HG02678 (cell line): ENCODE results near the gene P2RY8.

ENCODE experiments used
- ATAC-seq: cut with Tn5 transposase; IDR thresholded peaks from one replicate; pipeline ENCODE4 v1.9.1; 2021; ENCODE audit warnings: mild to moderate bottlenecking, moderate library complexity; ENCODE audit not compliant: unreplicated experiment

The P2RY8 gene

DNA sequence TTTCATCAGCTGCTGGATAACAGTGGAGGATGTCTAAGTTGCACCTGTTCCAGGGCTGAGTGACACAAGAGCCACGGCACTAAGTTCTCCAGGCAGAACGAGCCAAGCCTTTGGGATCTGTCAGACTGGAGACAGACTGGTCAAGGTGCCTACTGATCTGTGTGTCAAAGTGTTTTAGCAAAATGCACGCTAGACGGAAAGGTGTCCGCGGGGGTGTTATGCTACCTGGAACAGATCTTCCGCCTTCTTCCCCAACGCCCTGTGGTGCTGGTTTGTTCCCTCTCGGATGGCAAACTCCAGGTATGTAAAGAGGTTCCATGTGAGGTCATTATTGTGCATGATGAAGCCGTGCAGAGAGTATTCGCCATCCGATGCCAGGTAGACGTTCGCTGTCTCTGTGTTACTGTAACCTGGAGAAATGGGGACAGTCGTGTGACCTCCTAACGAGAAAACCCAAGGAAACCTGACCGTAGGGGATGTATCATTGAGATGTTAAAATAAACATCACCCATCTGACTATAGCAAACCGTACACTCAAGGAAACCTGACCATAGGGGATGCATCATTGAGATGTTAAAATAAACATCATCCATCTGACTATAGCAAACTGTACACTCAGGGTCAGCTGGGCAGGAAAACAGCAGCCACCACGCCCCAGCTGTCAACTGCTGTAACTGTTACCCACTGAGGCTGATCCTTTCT is 115.4 kb downstream of the P2RY8 start:
- no peak for ATAC-seq

DNA sequence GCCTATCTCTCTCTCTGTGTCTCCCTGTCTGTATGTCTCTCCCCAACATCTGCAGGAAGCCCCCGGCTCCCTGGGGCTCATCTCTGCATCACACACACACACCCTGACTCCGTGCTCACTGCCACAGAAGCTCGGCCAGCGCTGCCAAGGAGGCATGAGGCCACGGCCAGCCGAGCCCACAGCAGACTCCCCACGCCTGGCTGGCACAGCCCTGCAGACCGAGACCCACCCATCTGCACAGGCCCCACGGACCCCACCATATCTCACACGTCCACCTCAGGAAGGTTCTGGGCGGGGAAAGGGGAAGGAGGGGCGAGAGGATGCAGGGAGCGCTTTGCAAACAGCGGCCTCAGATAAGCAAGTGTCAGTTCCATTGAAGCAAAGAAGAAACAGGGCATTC is 116.6 kb downstream of the P2RY8 start:
- no peak for ATAC-seq

GRCh38 chrX:1419545-1420355 is 117.2 kb downstream of the P2RY8 start:
- no peak for ATAC-seq

DNA sequence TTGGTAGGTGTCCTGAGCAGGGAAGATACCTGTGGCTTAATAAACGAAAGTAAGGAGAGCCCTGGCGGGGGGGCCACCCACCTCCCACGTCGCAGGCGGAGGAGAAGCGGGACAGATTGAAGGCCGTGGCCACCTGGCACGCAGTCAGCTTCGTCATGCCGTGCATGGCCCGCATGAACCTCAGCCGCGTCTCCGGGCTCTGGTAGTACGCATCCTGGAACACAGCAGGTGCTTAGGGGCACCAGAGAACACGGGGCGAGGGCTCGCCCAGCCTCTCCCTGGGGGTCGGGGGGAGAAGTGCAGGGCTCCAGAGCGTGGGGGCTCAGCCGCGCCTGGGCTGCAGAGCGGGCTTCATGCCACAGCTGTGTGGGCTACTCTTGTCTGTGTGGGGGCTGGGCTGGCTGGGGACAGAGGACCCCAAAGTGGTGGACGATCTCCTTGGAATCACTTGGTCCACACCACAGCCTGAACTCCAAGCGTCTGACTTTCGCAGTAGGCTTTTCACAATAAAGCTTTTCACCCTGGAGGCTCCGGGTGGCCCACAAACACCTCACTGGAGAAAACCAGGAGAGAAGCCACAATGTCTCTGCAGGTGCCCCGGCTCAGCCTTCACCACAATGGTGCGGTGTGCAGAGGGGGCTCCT is 118.0 kb downstream of the P2RY8 start:
- no peak for ATAC-seq

DNA sequence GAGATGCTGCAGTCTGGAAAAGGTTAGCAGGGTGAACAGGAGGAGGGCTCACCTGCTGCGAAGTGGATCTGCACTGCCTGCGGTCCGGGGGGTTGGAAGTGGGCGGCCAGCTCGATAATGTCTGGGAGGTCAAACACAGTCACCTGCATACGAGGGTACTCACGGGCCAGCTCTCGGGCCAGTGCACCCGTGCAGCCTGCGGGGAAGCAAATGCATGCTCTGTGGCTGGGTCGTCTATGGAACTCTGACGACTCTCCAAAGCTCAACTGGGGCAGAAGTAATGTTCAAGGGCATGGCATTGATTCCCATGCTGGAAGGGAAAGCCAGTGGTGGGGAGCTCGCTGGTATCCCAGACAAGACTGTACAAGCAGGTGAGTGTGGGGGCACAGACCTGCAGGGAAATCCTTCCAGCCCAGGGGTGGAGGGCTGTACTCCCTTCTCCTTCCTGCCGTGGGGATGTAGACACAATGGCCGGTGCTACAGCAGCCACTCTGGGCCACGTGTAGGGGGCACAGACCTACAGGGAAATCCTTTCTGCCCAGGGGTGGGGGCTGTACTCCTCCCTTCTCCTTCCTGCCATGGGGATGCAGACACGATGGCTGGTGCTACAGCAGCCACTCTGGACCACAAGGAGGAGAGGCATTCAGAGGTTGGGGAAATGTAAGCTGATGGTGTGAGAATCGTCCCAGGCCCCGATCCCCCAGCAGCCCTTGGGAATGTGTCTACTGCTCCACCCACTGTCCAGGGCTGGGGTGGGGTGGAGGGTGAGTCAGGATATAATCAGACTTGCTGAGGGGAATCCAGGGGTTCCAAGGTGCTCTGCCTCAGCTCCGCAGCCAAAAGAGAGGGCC is 118.8 kb downstream of the P2RY8 start:
- ATAC-seq = no peak

DNA sequence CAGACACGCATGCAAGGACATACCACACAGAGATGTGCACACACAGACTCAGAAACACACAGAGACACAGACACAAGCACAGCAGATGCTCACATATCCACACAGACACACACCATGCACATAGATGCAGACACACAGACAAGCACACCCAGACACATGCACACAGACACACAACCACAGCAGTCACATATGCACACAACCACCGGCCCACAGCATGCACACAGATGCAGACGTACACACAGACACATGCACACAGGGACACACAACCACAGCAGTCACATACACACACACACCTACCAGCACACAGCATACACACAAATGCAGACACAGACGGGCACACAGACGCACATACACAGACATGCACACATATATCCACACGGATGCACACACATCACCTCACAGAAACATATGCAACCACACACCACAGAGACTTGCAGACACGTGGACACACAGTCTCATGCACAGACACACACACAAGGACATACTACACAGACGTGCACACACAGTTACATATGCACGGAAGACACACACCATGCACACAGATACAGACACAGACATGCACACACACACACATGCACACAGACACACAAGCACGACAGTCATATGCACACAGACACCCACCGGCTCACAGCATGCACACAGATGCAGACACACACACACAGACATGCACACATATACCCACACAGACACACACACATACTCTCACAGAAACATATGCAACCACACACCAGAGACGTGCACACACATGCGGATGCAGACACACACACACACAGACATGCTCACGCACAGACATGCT is 119.8 kb downstream of the P2RY8 start:
- no peak for ATAC-seq

- no peak for ATAC-seq
Measured at GRCh38 chrX:1416327-1416784, 120.6 kb downstream of the P2RY8 start.
